HepG2 (cell line): ENCODE results near the gene SP3. TPM values are rescaled to one million over a fixed set of nuclear protein-coding genes. Genes with fewer than 3 reads are reported as not detected.

ENCODE experiments used
- BCL6 ChIP-seq: IDR thresholded peaks from 2 replicates; pipeline ENCODE4 v1.6.1; 2016; ENCODE audit warnings: missing genetic modification reagents, missing compliant biosample characterization
- KDM2A ChIP-seq: sonication (generic); formaldehyde crosslinking; IDR thresholded peaks from 2 replicates; pipeline ENCODE4 v1.4.0; 2020; ENCODE audit warnings: low read depth, missing genetic modification reagents, borderline replicate concordance
- KDM3A ChIP-seq: IDR thresholded peaks from 2 replicates; pipeline ENCODE4 v1.6.1; 2018; ENCODE audit warnings: low read depth, missing compliant biosample characterization
- LRRFIP1 ChIP-seq: sonication (generic); formaldehyde crosslinking; conservative IDR thresholded peaks from 2 replicates; pipeline ENCODE4 v1.4.0; 2020; ENCODE audit warnings: missing genetic modification reagents
- MATR3 ChIP-seq: sonication (generic); formaldehyde crosslinking; IDR thresholded peaks from 2 replicates; pipeline ENCODE4 v1.4.0; 2020; ENCODE audit warnings: missing genetic modification reagents
- NR1H2 ChIP-seq: sonication (generic); formaldehyde crosslinking; IDR thresholded peaks from 2 replicates; pipeline ENCODE4 v1.8.1; 2022; ENCODE audit warnings: low read depth, missing genetic modification reagents, borderline replicate concordance
- PAXIP1 ChIP-seq: sonication (generic); formaldehyde crosslinking; conservative IDR thresholded peaks from 2 replicates; pipeline ENCODE4 v1.4.0; 2020; ENCODE audit warnings: mild to moderate bottlenecking, missing genetic modification reagents, moderate library complexity
- PRDM15 ChIP-seq: sonication (generic); formaldehyde crosslinking; IDR thresholded peaks from 2 replicates; pipeline ENCODE4 v1.4.0; 2020; ENCODE audit warnings: missing genetic modification reagents
- SOX5 ChIP-seq: IDR thresholded peaks from 2 replicates; pipeline ENCODE4 v1.6.1; 2016; ENCODE audit warnings: borderline replicate concordance
- STAT6 ChIP-seq: sonication (generic); formaldehyde crosslinking; IDR thresholded peaks from 2 replicates; pipeline ENCODE4 v1.4.0; 2020; ENCODE audit warnings: missing genetic modification reagents, mild to moderate bottlenecking, borderline replicate concordance
- TCF12 ChIP-seq, 2 experiments: fragments of 450-650 bp in 1 of 2; sonication (generic) in 1 of 2; formaldehyde crosslinking in 1 of 2; IDR thresholded peaks; 2 replicates each; pipeline versions ENCODE4 v1.6.1 to v1.8.0; 2017 to 2022; ENCODE audit warnings: antibody characterized with exemption in 1 of 2, mild to moderate bottlenecking in 1 of 2, missing genetic modification reagents in 1 of 2, moderate library complexity in 1 of 2
- ZNF20 ChIP-seq: sonication (generic); formaldehyde crosslinking; IDR thresholded peaks from 2 replicates; pipeline ENCODE4 v1.4.0; 2020; ENCODE audit warnings: mild to moderate bottlenecking, moderate library complexity, missing genetic modification reagents
- ZNF326 ChIP-seq: sonication (generic); formaldehyde crosslinking; IDR thresholded peaks from 2 replicates; pipeline ENCODE4 v1.4.0; 2020; ENCODE audit warnings: missing genetic modification reagents, borderline replicate concordance
- ZNF367 ChIP-seq: sonication (generic); formaldehyde crosslinking; IDR thresholded peaks from 2 replicates; pipeline ENCODE4 v1.4.0; 2020; ENCODE audit warnings: missing genetic modification reagents, borderline replicate concordance
- ZNF569 ChIP-seq: sonication (generic); formaldehyde crosslinking; IDR thresholded peaks from 2 replicates; pipeline ENCODE4 v1.5.0; 2020; ENCODE audit warnings: mild to moderate bottlenecking, missing genetic modification reagents, moderate library complexity, borderline replicate concordance
- ZNF580 ChIP-seq: IDR thresholded peaks from 2 replicates; pipeline ENCODE4 v1.6.1; 2016; ENCODE audit warnings: low read depth, borderline replicate concordance
- ZNF614 ChIP-seq: IDR thresholded peaks from 2 replicates; pipeline ENCODE4 v1.6.1; 2018; ENCODE audit warnings: missing biosample characterization, missing genetic modification reagents, inconsistent platforms, borderline replicate concordance
- polyA plus RNA-seq, 8 experiments: library from polyadenylated mRNA; depleted of rRNA in 3 of 8; stranded (reverse) in 7 of 8; unstranded in 1 of 8; fragments of >200 nt; fragmentation: Illumina TruSeq in 4 of 8; extraction: Trizol in 4 of 8; gene quantifications; 2 replicates each; pipeline versions ENCODE4 v1.2.1 to v1.2.3, GENCODE V29; 2011 to 2016; ENCODE audit warnings: low read depth in 4 of 8, missing spikeins in 1 of 8, mixed read lengths in 1 of 8; ENCODE audit not compliant: insufficient read depth in 1 of 8
- total RNA-seq, 5 experiments: library from RNA; depleted of rRNA; stranded (reverse); fragments of >200 nt; fragmentation: Illumina TruSeq; extraction: Trizol; gene quantifications; 2 replicates each; pipeline ENCODE4 v1.2.3, GENCODE V29; 2016; ENCODE audit warnings: low read depth in 1 of 5

Gene SP3
- total and polyA plus RNA-seq, 2 of the 13 experiments (the other 11 are each of a cell fraction or from before 2014, with no cell fraction given): 57.3 to 132 TPM

GRCh38 chr2:173961346-173961705, 3.8 kb downstream of the SP3 start (continued):
- TF ChIP-seq LRRFIP1 (CRISPR knock-in tag) (no peak), KDM3A (CRISPR knock-in tag) (no peak), NR1H2 (CRISPR knock-in tag) (no peak), PAXIP1 (peak; percentile 35; the same call in 1 of the 2 replicates), TCF12 (IDR thresholded peaks at IDR 0.05) (no peak), TCF12 (CRISPR knock-in tag; IDR thresholded peaks at IDR 0.05) (no peak), ZNF20 (CRISPR knock-in tag) (no peak), ZNF367 (CRISPR knock-in tag) (no peak), ZNF614 (CRISPR knock-in tag) (0 out of 2 replicates have a peak, but pooled peaks have one; percentile 25), STAT6 (CRISPR knock-in tag) (0 out of 2 replicates have a peak, but pooled peaks have one; percentile 16), ZNF569 (CRISPR knock-in tag) (no peak), ZNF326 (CRISPR knock-in tag) (no peak), MATR3 (CRISPR knock-in tag) (no peak), ZNF580 (CRISPR knock-in tag) (no peak), KDM2A (no peak), PRDM15 (CRISPR knock-in tag) (peak; percentile 90), SOX5 (CRISPR knock-in tag) (peak; percentile 28; the same call in 1 of the 2 replicates), BCL6 (CRISPR knock-in tag) (0 out of 2 replicates have a peak, but pooled peaks have one; percentile 38)
